Measurements from ENCODE around the gene ZNF674. TPM values are rescaled to one million over a fixed set of nuclear protein-coding genes. Genes with fewer than 3 reads are reported as not detected.
"Not testable (repeated sequence)": the region's sequence is repeated elsewhere in the genome, so short reads cannot be mapped to it uniquely, and the experiment has no call there.

The ZNF674 gene
- total and polyA plus RNA-seq, 2 donors (not counting 1 experiment from before 2014, with no cell fraction given): 0.84 to 2.3 TPM

DNA sequence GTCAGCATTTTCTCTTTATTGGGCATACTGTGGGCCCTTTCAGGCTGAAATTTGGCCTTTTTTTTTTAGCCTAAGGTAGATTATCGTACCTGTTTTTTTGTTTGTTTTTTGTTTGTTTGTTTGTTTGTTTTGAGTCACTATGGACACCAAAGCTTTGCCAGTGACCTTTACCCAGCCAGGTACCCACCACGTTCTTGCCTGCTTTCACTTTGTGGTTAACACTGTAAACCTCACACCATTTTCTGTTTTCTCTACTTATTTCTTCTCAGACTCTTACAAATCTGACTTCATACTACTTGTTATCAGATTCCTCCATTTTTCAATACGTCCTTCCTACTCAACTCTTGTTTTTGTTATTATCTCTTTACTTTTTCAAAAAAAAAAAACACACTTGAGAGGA lies 81.5 kb downstream of the ZNF674 start:
- ATAC-seq (ENCODE audit: low read depth) (no peak), DNase-seq (no peak)
- Mint-ChIP-seq H3K4me3 (no peak overlapping the region), H3K27me3 (no peaks in the 10 kb centered on the region), H3K27ac (no peak overlapping the region), H3K4me1 (peaks cover 16% of the 10 kb centered on the region), H3K9me3 (ENCODE audit: insufficient read depth) (no peaks in the 10 kb centered on the region)
- Histone ChIP-seq H3K27me3 (replicated peaks in 1 of 4; ENCODE audit: control extremely low read depth in 1 of 4, control insufficient read depth in 3 of 4, insufficient read depth in 4 of 4, low read length in 3 of 4) (no peaks in the 10 kb centered on the region), H3K9me3 (ENCODE audit: control extremely low read depth in 1 of 3, control insufficient read depth in 2 of 3, insufficient read depth in 1 of 3, low read length in 2 of 3) (no peaks in the 10 kb centered on the region), H3K9ac (ENCODE audit: low read length) (no peak overlapping the region), H3K79me2 (ENCODE audit: control insufficient read depth, insufficient read depth, low read length) (no peaks in the 10 kb centered on the region), H4K20me1 (ENCODE audit: control insufficient read depth, insufficient read depth, low read length, poor library complexity, severe bottlenecking) (no peaks in the 10 kb centered on the region), H3K4me2 (replicated peaks; ENCODE audit: low read depth, low read length, poor library complexity, severe bottlenecking) (no peak overlapping the region), H3K4me3 (ENCODE audit: control extremely low read depth in 1 of 5, extremely low read depth in 1 of 5, insufficient read depth in 1 of 5, low read depth in 2 of 5, low read length in 4 of 5) (no peak overlapping the region), H2AFZ (ENCODE audit: insufficient read depth, low read depth, low read length, poor library complexity, severe bottlenecking) (no peak overlapping the region), H3K36me3 (replicated peaks in 1 of 2; ENCODE audit: control extremely low read depth in 1 of 2, control insufficient read depth in 1 of 2, extremely low read depth in 1 of 2, insufficient read depth in 2 of 2, low read length in 1 of 2) (peaks cover 1 to 16% of the 10 kb centered on the region in 2 experiments), H3K27ac (ENCODE audit: low read length in 2 of 2) (no peak overlapping the region), H3K4me1 (ENCODE audit: control insufficient read depth in 2 of 2, insufficient read depth in 2 of 2, low read length in 2 of 2) (peaks cover 3 to 13% of the 10 kb centered on the region in 2 donors)
- POLR2A ChIA-PET: no interaction called here
- WGBS (ENCODE audit: insufficient coverage): 60% methylated on average over 1 of the region's 3 CpGs
- CTCF ChIA-PET: no interaction called here
- no peak for TF ChIP-seq EZH2 (IDR thresholded peaks at IDR 0.05; ENCODE audit: borderline replicate concordance, insufficient read depth, low read depth, low read length, poor library complexity, severe bottlenecking)
- TF ChIP-seq, protein P1, sequence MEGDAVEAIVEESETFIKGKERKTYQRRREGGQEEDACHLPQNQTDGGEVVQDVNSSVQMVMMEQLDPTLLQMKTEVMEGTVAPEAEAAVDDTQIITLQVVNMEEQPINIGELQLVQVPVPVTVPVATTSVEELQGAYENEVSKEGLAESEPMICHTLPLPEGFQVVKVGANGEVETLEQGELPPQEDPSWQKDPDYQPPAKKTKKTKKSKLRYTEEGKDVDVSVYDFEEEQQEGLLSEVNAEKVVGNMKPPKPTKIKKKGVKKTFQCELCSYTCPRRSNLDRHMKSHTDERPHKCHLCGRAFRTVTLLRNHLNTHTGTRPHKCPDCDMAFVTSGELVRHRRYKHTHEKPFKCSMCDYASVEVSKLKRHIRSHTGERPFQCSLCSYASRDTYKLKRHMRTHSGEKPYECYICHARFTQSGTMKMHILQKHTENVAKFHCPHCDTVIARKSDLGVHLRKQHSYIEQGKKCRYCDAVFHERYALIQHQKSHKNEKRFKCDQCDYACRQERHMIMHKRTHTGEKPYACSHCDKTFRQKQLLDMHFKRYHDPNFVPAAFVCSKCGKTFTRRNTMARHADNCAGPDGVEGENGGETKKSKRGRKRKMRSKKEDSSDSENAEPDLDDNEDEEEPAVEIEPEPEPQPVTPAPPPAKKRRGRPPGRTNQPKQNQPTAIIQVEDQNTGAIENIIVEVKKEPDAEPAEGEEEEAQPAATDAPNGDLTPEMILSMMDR (IDR thresholded peaks at IDR 0.05): no peak
- intact Hi-C loops (cut with micrococcal nuclease): no loop called here

DNA sequence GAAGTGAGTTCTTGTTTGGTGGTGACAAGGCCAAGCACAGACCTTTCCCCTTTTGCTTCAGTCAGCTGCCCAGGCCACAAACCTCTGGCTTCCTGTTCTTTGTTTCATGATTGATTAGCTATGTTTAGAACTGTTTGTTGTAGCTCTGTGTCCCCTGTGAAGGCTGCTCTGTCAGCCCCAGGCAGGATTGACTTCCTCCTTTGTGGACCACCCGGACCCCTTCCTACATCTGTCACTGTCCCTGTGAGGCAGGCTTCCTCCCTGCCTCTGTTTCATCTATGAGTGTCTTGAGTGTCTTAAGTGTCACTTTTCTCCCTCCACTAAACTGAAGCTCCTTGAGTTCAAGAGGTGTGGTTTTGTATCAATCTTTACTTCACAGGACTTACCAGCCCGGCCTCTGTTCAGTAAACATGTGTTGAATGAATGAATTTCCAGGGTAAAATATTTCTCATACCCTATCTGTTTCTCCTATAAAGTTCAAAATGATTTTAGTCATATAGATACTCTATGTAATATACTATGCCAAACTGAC lies 83.5 kb downstream of the ZNF674 start:
- CTCF ChIA-PET: no interaction called here
- H3K9me3 Mint-ChIP-seq (ENCODE audit: insufficient read depth): no peaks in the 10 kb centered on the region
- ATAC-seq (ENCODE audit: low read depth): no peak
- Histone ChIP-seq H3K27me3 (replicated peaks in 1 of 4; ENCODE audit: control extremely low read depth in 1 of 4, control insufficient read depth in 3 of 4, insufficient read depth in 4 of 4, low read length in 3 of 4) (no peaks in the 10 kb centered on the region), H3K9ac (ENCODE audit: low read length) (no peak overlapping the region), H3K79me2 (ENCODE audit: control insufficient read depth, insufficient read depth, low read length) (no peaks in the 10 kb centered on the region), H2AFZ (ENCODE audit: insufficient read depth, low read depth, low read length, poor library complexity, severe bottlenecking) (no peak overlapping the region), H3K4me1 (ENCODE audit: control insufficient read depth in 2 of 2, insufficient read depth in 2 of 2, low read length in 2 of 2) (peaks cover 3 to 13% of the 10 kb centered on the region in 2 donors), H3K36me3 (replicated peaks in 1 of 2; ENCODE audit: control extremely low read depth in 1 of 2, control insufficient read depth in 1 of 2, extremely low read depth in 1 of 2, insufficient read depth in 2 of 2, low read length in 1 of 2) (peaks cover under 1 to 12% of the 10 kb centered on the region in 2 experiments), H4K20me1 (ENCODE audit: control insufficient read depth, insufficient read depth, low read length, poor library complexity, severe bottlenecking) (no peaks in the 10 kb centered on the region), H3K9me3 (ENCODE audit: control extremely low read depth in 1 of 3, control insufficient read depth in 2 of 3, insufficient read depth in 1 of 3, low read length in 2 of 3) (no peaks in the 10 kb centered on the region), H3K27ac (ENCODE audit: low read length in 2 of 2) (peak overlapping the region in 1 of 2 donors; percentile 65), H3K4me2 (replicated peaks; ENCODE audit: low read depth, low read length, poor library complexity, severe bottlenecking) (peak overlapping the region; percentile 38), H3K4me3 (ENCODE audit: control extremely low read depth in 1 of 5, extremely low read depth in 1 of 5, insufficient read depth in 1 of 5, low read depth in 2 of 5, low read length in 4 of 5) (no peak overlapping the region)
- POLR2A ChIA-PET: no interaction called here
- no peaks in the 10 kb centered on the region for H3K27me3 Mint-ChIP-seq
- intact Hi-C loops (cut with micrococcal nuclease): no loop called here
- peak; percentile 20 for DNase-seq
- H3K4me3 Mint-ChIP-seq: peak overlapping the region; percentile 66
- H3K27ac Mint-ChIP-seq: peak overlapping the region; percentile 86
- WGBS (ENCODE audit: insufficient coverage): no CpG with 5 or more reads among the region's 2 CpGs
- H3K4me1 Mint-ChIP-seq: peaks cover 16% of the 10 kb centered on the region
- TF ChIP-seq EZH2 (IDR thresholded peaks at IDR 0.05; ENCODE audit: borderline replicate concordance, insufficient read depth, low read depth, low read length, poor library complexity, severe bottlenecking): no peak
- TF ChIP-seq, protein P1 (IDR thresholded peaks at IDR 0.05): no peak

DNA sequence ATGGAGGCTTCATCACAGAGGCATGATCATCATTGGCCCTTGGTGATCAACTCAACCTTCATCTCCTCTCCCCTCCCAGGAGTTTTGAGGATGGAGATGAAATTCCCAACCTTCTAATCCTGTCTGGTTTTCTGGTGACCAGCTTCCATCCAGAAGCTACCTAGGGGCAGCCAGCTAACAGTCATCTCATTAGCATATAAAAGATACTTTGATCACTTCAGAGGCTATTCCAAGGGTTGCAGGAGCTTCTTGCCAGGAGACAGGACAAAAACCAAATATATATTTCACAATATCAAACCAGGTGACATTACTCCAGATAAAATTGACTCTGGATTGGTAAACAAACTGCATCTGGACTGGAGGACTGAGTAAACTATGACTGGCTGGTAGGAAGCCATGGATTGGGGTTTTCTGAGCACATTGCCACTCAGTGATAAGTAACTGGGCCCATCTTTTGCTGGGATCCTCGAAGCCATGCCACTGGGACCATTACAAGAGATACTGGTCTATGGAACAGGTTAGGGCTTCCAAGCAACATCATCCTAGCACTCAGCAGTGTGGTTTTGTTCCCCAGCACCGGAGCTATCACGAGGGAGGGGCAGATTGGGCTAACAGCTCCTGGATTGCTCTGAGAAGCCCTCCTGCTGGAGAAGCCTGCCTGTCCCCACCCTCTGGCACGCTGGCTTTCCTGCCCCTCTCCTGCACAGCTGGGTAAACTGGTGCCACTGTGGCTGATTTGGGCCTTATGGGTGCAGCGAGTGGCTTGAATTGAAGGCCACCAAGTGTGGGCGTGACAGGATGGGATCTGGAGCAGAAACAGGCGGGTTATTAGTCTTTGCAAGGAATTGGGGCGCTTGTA lies 84.2 kb downstream of the ZNF674 start:
- H3K4me3 Mint-ChIP-seq: peak overlapping the region; percentile 66
- Histone ChIP-seq H3K36me3 (replicated peaks in 1 of 2; ENCODE audit: control extremely low read depth in 1 of 2, control insufficient read depth in 1 of 2, extremely low read depth in 1 of 2, insufficient read depth in 2 of 2, low read length in 1 of 2) (peaks cover 1 to 12% of the 10 kb centered on the region in 2 experiments), H3K4me2 (replicated peaks; ENCODE audit: low read depth, low read length, poor library complexity, severe bottlenecking) (peak overlapping the region; percentile 38), H3K27ac (ENCODE audit: low read length in 2 of 2) (peak overlapping the region in 1 of 2 donors; percentile 65), H3K4me1 (ENCODE audit: control insufficient read depth in 2 of 2, insufficient read depth in 2 of 2, low read length in 2 of 2) (peaks cover 3 to 13% of the 10 kb centered on the region in 2 donors)
- POLR2A ChIA-PET; ATAC-seq (ENCODE audit: low read depth); H3K27me3 ChIP-seq (replicated peaks in 1 of 4; ENCODE audit: control extremely low read depth in 1 of 4, control insufficient read depth in 3 of 4, insufficient read depth in 4 of 4, low read length in 3 of 4); DNase-seq; H3K9me3 ChIP-seq (ENCODE audit: control extremely low read depth in 1 of 3, control insufficient read depth in 2 of 3, insufficient read depth in 1 of 3, low read length in 2 of 3); H4K20me1 ChIP-seq (ENCODE audit: control insufficient read depth, insufficient read depth, low read length, poor library complexity, severe bottlenecking); H3K9me3 Mint-ChIP-seq (ENCODE audit: insufficient read depth); intact Hi-C loops (cut with micrococcal nuclease); CTCF ChIA-PET; H3K79me2 ChIP-seq (ENCODE audit: control insufficient read depth, insufficient read depth, low read length); H3K9ac ChIP-seq (ENCODE audit: low read length); H3K27me3 Mint-ChIP-seq; H2AFZ ChIP-seq (ENCODE audit: insufficient read depth, low read depth, low read length, poor library complexity, severe bottlenecking); H3K4me3 ChIP-seq (ENCODE audit: control extremely low read depth in 1 of 5, extremely low read depth in 1 of 5, insufficient read depth in 1 of 5, low read depth in 2 of 5, low read length in 4 of 5): not testable (repeated sequence)
- peak overlapping the region; percentile 86 for H3K27ac Mint-ChIP-seq
- peaks cover 16% of the 10 kb centered on the region for H3K4me1 Mint-ChIP-seq
- 7% methylated on average over 3 of the region's 8 CpGs for WGBS (ENCODE audit: insufficient coverage)
